Fibroblast of lung (primary cell): ENCODE measurements around the gene PELO.

Experiments
- CTCF ChIP-seq, 2 donors: IDR thresholded peaks in 1 of 2; conservative IDR thresholded peaks in 1 of 2; 1 replicate in 1 of 2; 2 replicates in 1 of 2; pipeline ENCODE4 v1.5.1; 2011 to 2012; ENCODE audit warnings: low read length in 2 of 2, control low read depth in 1 of 2, inconsistent platforms in 1 of 2, low read depth in 1 of 2, mild to moderate bottlenecking in 1 of 2
- EZH2 ChIP-seq: IDR thresholded peaks from 2 replicates; pipeline ENCODE4 v1.5.1; 2012; ENCODE audit warnings: low read length, control low read depth, mild to moderate bottlenecking; ENCODE audit errors: missing control alignments

- TF ChIP-seq CTCF (conservative IDR thresholded peaks at IDR 0.05 in 1 of 2, IDR thresholded peaks at IDR 0.05 in 1 of 2; ENCODE audit: low read depth in 1 of 2, low read length in 2 of 2) = no peak
- TF ChIP-seq EZH2 = no peak
These were observed 3.6 kb downstream of the PELO start for GRCh38 chr5:52791366-52791765.
